Measurements from ENCODE around the gene ANKRD40.
"Not testable (repeated sequence)": the region's sequence is repeated elsewhere in the genome, so short reads cannot be mapped to it uniquely, and the experiment has no call there.

Gene ANKRD40

GRCh38 chr17:50685334-50685665, 22.4 kb downstream of the ANKRD40 start:
- no peak for DNase-seq

GRCh38 chr17:50684612-50685333, 22.9 kb downstream of the ANKRD40 start:
- no peak for DNase-seq

- no peak for DNase-seq
Measured at GRCh38 chr17:50684288-50684611, 23.5 kb downstream of the ANKRD40 start.

GRCh38 chr17:50683434-50684287, 24.1 kb downstream of the ANKRD40 start:
- DNase-seq = no peak

GRCh38 chr17:50682938-50683337, 24.8 kb downstream of the ANKRD40 start:
- no peak for DNase-seq

GRCh38 chr17:50682441-50682840, 25.3 kb downstream of the ANKRD40 start:
- DNase-seq = no peak

- peak; percentile 68 for DNase-seq
Measured at GRCh38 chr17:50681263-50682200, 26.2 kb downstream of the ANKRD40 start.

- not testable (repeated sequence) for DNase-seq
Measured at GRCh38 chr17:50680543-50681262, 27.0 kb downstream of the ANKRD40 start.

GRCh38 chr17:50680126-50680525, 27.6 kb downstream of the ANKRD40 start:
- no peak for DNase-seq

GRCh38 chr17:50679008-50679544, 28.6 kb downstream of the ANKRD40 start:
- no peak for DNase-seq

GRCh38 chr17:50677851-50678375, 29.8 kb downstream of the ANKRD40 start:
- DNase-seq = no peak

- no peak for DNase-seq
Measured at GRCh38 chr17:50676065-50676975, 31.4 kb downstream of the ANKRD40 start.

- DNase-seq = no peak
Measured at GRCh38 chr17:50675627-50676026, 32.1 kb downstream of the ANKRD40 start.

- DNase-seq = no peak
Measured at GRCh38 chr17:50675190-50675589, 32.5 kb downstream of the ANKRD40 start.

- no peak for DNase-seq
Measured at GRCh38 chr17:50672831-50673551, 34.7 kb downstream of the ANKRD40 start.

GRCh38 chr17:50672071-50672470, 35.6 kb downstream of the ANKRD40 start:
- DNase-seq = no peak

GRCh38 chr17:50668838-50669581, 38.7 kb downstream of the ANKRD40 start:
- DNase-seq = no peak

GRCh38 chr17:50668025-50668837, 39.5 kb downstream of the ANKRD40 start:
- DNase-seq = no peak
